HG02943 (cell line): ENCODE data around the gene MMEL1.
A peak's percentile ranks its signal among the peaks of the same experiment; 100 is the strongest.

ENCODE experiments used
- ATAC-seq: cut with Tn5 transposase; IDR thresholded peaks from one replicate; pipeline ENCODE4 v1.9.1; 2021; ENCODE audit warnings: mild to moderate bottlenecking, low read depth, moderate library complexity; ENCODE audit not compliant: unreplicated experiment

The MMEL1 gene

DNA sequence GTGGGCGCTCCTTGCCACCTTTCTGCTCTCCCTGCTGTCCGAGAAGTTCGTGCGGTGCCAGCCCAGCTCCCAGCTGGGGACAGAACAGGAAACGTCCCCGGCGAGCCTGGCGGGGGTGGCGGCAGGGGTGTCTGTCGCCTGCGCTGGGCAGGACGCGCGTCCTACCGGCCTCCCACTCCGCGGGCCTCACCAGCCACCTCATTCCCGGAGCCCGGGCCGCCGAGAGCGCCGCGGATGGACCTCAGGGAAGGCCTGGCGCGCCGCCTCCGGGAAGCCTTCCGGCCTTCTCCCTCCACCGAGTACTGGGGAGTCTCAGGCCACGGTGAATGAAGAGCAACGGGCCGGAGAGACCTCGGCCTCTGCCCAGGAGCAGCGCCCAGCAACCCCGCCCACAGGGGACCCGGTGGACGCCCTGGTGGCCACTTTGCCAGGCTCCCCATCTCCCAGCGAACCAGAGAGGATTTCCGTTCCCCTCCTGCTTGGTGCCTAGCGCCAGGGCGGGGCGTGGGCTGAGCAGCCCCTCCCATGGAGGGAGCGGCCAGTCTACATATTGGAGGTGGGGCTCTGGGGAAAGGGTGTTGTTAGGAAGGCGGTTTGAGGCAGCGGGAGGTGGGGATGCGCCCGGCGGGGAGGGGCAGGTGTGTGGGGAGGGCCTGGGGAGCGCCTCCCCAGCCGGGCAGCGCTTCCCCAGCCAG lies 86.2 kb downstream of the MMEL1 start:
- ATAC-seq, result peak; percentile 30

DNA sequence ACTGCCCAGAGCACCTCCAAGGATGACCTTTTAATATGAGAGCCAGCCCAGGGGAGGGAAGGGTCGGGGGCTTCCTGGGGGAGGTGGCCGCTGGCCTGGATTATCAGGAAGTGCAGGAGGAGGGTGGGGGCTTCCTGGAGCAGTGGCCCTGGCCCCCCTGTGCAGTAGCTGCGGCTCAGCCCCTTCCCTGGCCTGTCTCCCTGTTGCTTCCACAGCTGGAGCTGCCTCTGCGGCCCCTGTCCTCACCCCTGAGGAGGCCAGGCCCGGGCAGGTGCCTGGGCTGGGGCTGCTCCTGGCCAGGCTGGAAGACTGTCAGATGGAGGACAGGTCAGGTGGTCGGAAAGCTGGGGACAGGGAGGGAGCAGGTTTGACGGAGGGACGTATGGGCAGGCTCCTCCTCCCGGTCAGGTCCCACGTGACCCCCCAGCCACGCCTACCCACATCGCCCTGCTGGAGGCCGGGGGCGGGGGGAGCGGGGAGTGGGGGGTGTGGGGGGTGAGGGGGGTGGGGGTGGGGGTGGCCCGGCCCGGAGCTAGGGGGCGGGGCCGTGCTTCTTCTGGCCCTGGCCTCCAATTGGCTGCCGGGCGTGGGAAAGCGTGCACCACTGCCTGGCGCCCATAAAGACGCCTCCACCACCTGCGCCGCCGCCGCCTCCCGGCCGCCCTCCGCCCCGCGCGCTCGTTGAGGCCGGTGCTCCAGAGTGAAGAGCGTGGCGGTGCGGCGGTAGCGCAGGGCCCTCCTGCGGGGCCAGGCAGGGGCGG lies 86.9 kb downstream of the MMEL1 start:
- ATAC-seq, result peak; percentile 29

DNA sequence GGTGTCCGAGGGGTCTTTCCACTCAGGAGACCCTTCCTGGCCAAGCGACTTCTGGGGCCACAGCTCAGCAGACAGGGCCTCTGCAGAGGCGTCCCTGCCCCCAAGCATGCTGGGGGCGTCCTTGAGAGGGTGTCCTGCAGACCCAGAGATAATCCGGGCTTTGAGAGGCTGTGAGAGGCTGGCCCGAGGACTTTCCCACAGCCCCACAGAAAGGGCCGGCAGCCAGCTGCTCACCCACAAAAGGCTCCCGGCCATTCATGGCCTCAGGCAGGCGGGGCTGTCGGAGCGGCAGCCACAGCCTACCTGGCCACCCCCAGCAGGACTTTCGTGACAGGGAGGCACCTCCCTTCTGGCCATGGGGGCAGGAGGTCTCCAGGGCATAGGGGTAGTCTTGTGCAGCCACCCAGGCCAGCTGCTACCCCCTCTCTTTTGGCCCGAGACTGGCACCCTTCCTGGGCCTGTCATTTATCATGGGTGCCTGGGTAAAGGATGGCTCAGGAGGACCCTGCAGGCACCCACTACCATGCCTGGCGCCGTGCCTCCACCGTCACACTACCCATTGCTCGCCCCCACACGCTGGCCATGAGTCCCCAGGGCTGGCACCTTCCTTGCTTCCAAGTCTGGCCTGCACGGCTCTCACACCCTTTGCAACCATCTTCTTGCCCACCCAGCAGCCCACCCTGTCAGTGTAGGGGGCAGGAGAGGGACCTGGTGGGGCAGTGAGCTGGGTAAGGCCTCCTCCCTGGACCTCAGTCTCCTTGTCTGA lies 87.8 kb downstream of the MMEL1 start:
- ATAC-seq, result no peak

DNA sequence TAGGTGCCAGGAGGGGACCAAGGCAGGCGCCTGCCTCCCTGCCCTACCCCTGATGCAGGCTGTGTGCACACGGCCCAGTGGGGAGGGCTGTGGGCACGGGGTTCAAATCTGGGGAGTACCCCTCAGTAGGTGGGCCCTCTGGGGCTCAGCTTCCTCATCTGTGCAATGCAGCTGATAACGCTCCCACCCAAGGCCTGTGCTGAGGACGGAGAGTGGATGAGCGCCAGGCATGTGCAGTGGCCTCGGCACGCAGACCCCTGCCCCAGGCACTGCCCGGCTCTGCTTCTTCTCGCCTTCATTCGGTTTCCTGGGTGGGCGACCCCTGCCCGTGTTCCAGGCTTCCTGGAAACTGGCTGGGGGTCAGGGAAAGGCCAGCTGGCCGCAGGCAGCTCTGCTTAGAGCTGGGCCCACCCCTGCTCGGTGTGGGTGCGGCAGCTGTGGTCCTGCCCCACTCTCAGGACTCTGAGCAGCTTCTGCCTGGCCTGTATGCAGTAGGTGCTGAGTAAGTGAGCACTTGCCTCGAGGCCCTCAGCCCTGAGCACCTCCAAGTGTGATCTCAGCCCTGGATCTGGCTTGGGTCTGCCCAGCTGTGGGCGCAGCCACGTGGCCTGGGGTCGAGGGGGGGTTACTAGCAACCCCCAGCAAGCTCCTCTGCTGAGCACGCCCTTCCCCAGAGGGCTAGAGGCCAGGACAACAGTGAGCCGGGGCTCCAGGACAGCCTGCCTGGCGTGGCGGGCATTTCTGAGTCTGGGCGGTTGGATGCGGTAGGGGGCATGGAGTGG lies 88.5 kb downstream of the MMEL1 start:
- ATAC-seq, result no peak

DNA sequence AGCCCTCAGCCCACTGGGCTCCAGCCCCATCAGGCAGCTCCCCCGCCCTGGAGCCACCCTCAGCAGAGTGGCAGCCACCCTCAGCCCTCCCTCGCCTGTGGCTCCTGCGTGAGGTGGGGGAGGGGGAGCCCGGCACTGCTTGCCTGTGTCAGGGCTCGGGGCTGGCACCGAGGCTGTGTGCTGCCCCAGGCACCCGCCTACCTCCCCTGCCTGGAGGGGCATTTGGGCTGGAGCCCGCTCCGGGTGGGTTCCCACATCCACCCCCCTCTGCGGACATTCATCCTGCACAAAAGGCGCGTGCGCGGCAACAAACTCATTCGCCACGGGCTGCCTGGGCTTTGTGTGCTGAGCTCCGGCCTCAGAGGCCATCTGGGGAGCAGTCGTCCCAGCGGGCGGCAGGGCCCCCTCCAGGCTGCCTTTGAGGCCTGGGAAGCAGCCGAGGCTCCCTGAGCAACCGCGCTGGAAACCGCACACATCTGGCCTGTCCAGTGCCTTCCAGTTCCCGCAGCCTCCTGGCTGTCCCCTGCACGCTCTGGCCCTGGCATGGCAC lies 89.2 kb downstream of the MMEL1 start:
- no peak for ATAC-seq

DNA sequence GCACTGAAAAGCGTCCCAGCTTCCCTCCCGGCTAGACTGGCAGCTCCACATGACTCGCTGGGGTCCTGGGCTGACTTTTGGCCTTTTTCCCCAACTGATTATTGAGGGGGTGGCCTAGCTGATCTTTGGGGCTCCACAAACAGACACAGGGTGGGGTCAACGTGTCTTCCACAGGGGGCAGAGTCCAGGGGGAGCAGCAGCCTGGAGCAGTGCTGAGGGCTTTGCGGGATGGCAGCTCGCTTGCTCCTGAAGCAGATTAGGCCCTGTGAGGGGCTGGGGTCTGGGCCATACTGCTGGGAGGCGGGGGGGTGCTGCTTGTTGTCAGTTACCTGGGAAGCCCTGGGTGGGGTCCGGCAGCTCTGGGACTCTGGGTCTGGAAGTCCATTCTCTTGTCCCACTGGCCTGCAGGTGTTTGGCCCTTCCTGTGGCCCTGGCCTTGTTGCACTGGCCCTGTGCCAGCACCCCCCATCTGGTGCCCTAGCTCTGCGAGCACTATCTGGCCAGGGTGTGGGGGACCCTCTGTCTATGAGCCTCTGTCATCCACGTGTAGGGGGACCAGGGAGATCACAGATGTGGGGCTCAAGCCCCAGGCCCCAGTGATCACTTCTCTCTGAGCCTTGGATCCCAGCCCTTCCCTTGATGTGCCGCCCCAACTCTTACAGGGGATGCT lies 90.4 kb downstream of the MMEL1 start:
- ATAC-seq, result no peak

DNA sequence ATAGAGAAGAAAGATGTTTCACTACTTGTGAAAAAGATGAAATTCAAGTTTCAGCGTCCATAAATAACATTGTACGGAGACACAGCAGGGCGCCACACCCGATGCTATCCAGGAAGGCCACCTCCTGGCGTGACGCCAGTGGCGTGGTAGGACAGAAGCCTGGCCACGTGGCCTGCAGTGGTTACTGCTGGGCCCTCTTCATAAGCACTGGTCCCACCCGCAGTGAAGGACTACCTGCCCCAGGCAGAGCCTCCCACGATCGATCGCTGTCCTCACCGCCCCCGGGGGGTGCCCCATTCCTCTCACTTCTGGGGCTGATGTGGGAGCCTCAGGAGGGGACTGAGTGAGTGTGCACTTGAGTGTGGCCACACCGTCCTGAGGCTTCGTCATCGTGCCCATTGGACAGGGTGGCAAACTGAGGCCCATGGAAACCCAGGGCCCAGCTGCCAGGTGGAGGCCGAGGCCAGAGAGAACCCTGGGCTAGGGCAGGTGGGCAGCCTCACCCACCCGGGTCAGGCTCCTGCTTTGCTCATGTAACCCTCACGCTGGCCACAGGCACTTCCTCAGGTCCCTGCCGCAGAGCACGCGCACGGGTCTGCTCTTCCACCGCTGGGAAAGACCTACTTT lies 91.1 kb downstream of the MMEL1 start:
- ATAC-seq, result no peak

DNA sequence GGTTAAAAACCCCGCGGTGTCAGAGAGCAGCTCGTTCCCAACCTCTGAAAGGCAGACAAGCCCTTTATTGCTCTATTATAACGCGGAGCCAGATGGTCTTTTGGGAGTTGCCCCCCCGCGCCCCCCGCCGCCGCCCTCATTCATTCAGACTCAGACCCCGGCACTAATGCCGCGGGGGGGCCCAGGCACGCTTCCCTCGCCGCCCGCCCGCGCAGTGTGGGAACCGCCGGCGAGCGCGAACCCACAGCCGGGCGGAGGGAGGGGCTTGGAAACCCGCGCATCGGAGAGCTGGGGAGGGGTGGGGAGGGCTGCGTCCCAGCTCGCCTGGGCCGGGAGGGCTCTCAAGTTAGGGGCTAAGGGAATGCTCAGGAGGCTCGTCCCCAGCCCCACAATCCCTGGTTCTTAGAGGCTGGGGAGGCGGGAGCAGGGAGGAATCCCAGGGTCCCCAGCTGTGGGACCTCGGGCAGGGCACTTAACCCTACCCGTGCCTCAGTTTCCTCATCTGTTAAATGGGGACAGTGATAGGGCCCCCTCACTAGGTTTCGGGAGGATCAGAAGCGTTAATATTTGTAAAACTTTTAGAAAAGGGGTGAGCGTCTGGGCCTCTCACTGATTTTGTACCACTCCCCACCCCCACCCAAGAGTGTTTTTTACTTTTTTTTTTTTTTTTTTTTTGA lies 91.9 kb downstream of the MMEL1 start:
- no peak for ATAC-seq
